Measurements from ENCODE around the gene RASAL2. TPM values are rescaled to one million over a fixed set of nuclear protein-coding genes. Genes with fewer than 3 reads are reported as not detected.

RASAL2 gene
- total RNA-seq, 1 experiment from 2014 or later, result 22.2 TPM

DNA sequence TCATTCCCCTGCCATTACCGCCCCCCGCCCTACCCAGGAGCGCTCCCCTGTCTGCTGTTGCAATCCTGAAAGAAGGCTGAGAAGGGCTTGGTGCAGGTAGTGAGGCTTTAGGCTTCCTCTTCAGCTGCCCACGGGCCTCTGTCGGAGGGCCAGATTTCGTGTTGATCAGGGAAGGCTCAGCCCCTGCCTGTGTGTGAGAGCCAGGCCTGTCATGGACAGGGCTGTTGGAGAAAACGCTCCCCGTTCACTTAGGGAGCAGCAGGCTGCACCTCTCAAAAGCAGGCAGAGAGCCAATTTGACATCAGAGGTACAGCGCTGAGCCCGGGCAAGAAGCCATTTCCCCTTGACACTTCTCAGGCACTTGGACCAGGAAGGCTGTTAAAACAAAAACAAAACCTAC, 438.0 kb downstream of the RASAL2 start:
- no peak overlapping the region for H4K8ac ChIP-seq (replicated peaks; ENCODE audit: insufficient read length, low read depth, low read length)
- Mint-ChIP-seq H3K4me3 (no peak overlapping the region), H3K27ac (no peak overlapping the region), H3K4me1 (peaks cover 0 to 5% of the 10 kb centered on the region in 2 experiments; a peak in 2 of 4 replicates), H3K9me3 (no peaks in the 10 kb centered on the region), H3K27me3 (ENCODE audit: low read depth) (no peaks in the 10 kb centered on the region; the same call in none of the 2 replicates), H3K36me3 (ENCODE audit: insufficient read depth in 1 of 3, low read depth in 3 of 3) (no peaks in the 10 kb centered on the region)
- H3K18ac ChIP-seq (ENCODE audit: insufficient read length, low read depth, low read length), result no peak overlapping the region
- no peaks in the 10 kb centered on the region for H4K20me1 ChIP-seq (ENCODE audit: control insufficient read depth, insufficient read depth, insufficient read length)
- no peaks in the 10 kb centered on the region for H3K4me1 ChIP-seq (ENCODE audit: insufficient read depth, low read length)
- H2BK20ac ChIP-seq (ENCODE audit: low read depth, low read length, poor library complexity, severe bottlenecking), result no peak overlapping the region
- no peak overlapping the region for H2BK12ac ChIP-seq (ENCODE audit: insufficient read length, low read depth, low read length)
- no peak overlapping the region for H3K56ac ChIP-seq (ENCODE audit: insufficient read length, low read depth, low read length)
- no peak overlapping the region for H3T11ph ChIP-seq (ENCODE audit: low read length)
- H3K79me2 ChIP-seq (ENCODE audit: insufficient read depth, low read length), result no peaks in the 10 kb centered on the region
- H4K91ac ChIP-seq (ENCODE audit: insufficient read length, low read depth, low read length), result no peak overlapping the region
- no peaks in the 10 kb centered on the region for H3K79me1 ChIP-seq (ENCODE audit: insufficient read depth, low read depth, low read length, poor library complexity, severe bottlenecking)
- DNase-seq, result peak; percentile 30
- no peak overlapping the region for H2BK5ac ChIP-seq (ENCODE audit: insufficient read length, low read length)
- H4K5ac ChIP-seq (ENCODE audit: insufficient read length, low read depth, low read length), result no peak overlapping the region
- no peaks in the 10 kb centered on the region for H3K9me3 ChIP-seq (ENCODE audit: control insufficient read depth, low read depth, low read length)
- H2AK5ac ChIP-seq (ENCODE audit: insufficient read length, low read length), result no peak overlapping the region
- WGBS (ENCODE audit: extremely low coverage, insufficient read length, low lambda C conversion rate), result no CpG with 5 or more reads among the region's 10 CpGs
- no peak overlapping the region; the same call in 1 of the 2 replicates for H2BK15ac ChIP-seq (ENCODE audit: low read depth, low read length)
- H2BK120ac ChIP-seq (ENCODE audit: low read depth, low read length, poor library complexity, severe bottlenecking), result no peak overlapping the region
- no peaks in the 10 kb centered on the region for H3K27me3 ChIP-seq (ENCODE audit: insufficient read depth, low read length)
- H3K4me2 ChIP-seq (ENCODE audit: insufficient read depth, insufficient read length, low read length), result no peak overlapping the region
- H3K9ac ChIP-seq (ENCODE audit: extremely low read depth, insufficient read length, low read length), result no peak overlapping the region
- H3K27ac ChIP-seq (ENCODE audit: insufficient read length, low read depth, low read length), result no peak overlapping the region
- H3K4ac ChIP-seq (ENCODE audit: low read depth, low read length), result no peak overlapping the region
- TF ChIP-seq, protein P1, sequence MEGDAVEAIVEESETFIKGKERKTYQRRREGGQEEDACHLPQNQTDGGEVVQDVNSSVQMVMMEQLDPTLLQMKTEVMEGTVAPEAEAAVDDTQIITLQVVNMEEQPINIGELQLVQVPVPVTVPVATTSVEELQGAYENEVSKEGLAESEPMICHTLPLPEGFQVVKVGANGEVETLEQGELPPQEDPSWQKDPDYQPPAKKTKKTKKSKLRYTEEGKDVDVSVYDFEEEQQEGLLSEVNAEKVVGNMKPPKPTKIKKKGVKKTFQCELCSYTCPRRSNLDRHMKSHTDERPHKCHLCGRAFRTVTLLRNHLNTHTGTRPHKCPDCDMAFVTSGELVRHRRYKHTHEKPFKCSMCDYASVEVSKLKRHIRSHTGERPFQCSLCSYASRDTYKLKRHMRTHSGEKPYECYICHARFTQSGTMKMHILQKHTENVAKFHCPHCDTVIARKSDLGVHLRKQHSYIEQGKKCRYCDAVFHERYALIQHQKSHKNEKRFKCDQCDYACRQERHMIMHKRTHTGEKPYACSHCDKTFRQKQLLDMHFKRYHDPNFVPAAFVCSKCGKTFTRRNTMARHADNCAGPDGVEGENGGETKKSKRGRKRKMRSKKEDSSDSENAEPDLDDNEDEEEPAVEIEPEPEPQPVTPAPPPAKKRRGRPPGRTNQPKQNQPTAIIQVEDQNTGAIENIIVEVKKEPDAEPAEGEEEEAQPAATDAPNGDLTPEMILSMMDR (conservative IDR thresholded peaks at IDR 0.05), result no peak
- no peak overlapping the region for H3K23ac ChIP-seq (ENCODE audit: insufficient read length, low read depth, low read length)
- peaks cover under 1% of the 10 kb centered on the region for H3K23me2 ChIP-seq (ENCODE audit: insufficient read length, low read depth, low read length, poor library complexity, severe bottlenecking)
- no peak overlapping the region for H3K14ac ChIP-seq (ENCODE audit: insufficient read depth, low read length)
- H2AFZ ChIP-seq (ENCODE audit: low read length), result no peak overlapping the region
